Epithelial cell of proximal tubule (primary cell): ENCODE data around the gene MAPKAP1. TPM values are rescaled to one million over a fixed set of nuclear protein-coding genes. Genes with fewer than 3 reads are reported as not detected.

ENCODE experiments used
- DNase-seq: peaks from one replicate; pipeline ENCODE4 v3.0.0-alpha.2; 2011; ENCODE audit warnings: low read depth
- H3K4me3 ChIP-seq: 2 replicates; pipeline ENCODE4 v1.5.1; 2011; ENCODE audit warnings: low read depth, mild to moderate bottlenecking, low read length
- CTCF ChIP-seq: conservative IDR thresholded peaks from 2 replicates; pipeline ENCODE4 v1.5.1; 2012; ENCODE audit warnings: low read depth, mild to moderate bottlenecking, low read length
- total RNA-seq: library from RNA; depleted of rRNA; stranded (reverse); fragments of >200 nt; gene quantifications from 2 replicates; pipeline ENCODE4 v1.2.3, GENCODE V29; 2015

Gene MAPKAP1
- total RNA-seq, 1 donor from 2014 or later, result 100 TPM

- DNase-seq, result no peak
- no peak for TF ChIP-seq CTCF
- no peak overlapping the region for H3K4me3 ChIP-seq
These were observed 196.0 kb downstream of the MAPKAP1 start for GRCh38 chr9:125510980-125511379.

- no peak overlapping the region for H3K4me3 ChIP-seq
- no peak for TF ChIP-seq CTCF
- no peak for DNase-seq
These were observed 197.5 kb downstream of the MAPKAP1 start for GRCh38 chr9:125509476-125509875.

GRCh38 chr9:125508249-125508648 is 198.8 kb downstream of the MAPKAP1 start:
- no peak for TF ChIP-seq CTCF
- no peak overlapping the region for H3K4me3 ChIP-seq
- no peak for DNase-seq

- DNase-seq, result no peak
- H3K4me3 ChIP-seq, result no peak overlapping the region
- TF ChIP-seq CTCF, result no peak
These were observed 199.8 kb downstream of the MAPKAP1 start for GRCh38 chr9:125507226-125507625.

- no peak overlapping the region for H3K4me3 ChIP-seq
- TF ChIP-seq CTCF, result no peak
- no peak for DNase-seq
These were observed 201.0 kb downstream of the MAPKAP1 start for GRCh38 chr9:125505988-125506438.

- TF ChIP-seq CTCF, result no peak
- DNase-seq, result no peak
- H3K4me3 ChIP-seq, result no peak overlapping the region
These were observed 202.4 kb downstream of the MAPKAP1 start for GRCh38 chr9:125504616-125505015.

GRCh38 chr9:125497906-125498305 is 209.1 kb downstream of the MAPKAP1 start:
- no peak for DNase-seq
- TF ChIP-seq CTCF, result no peak
- H3K4me3 ChIP-seq, result no peak overlapping the region
